G401.6 (cell line): ENCODE measurements around the gene CACNB4.

Experiments used
- FAIRE-seq: peaks from 2 replicates; lab custom pipeline; 2012; peaks lifted over from hg19 to GRCh38; lab: Jason Lieb, UNC

Gene CACNB4

GRCh38 chr2:151975460-151976414, 123.1 kb downstream of the CACNB4 start:
- no peak for FAIRE-seq

- no peak for FAIRE-seq
Observed at GRCh38 chr2:151974988-151975387, 123.9 kb downstream of the CACNB4 start.

- no peak for FAIRE-seq
Observed at GRCh38 chr2:151973901-151974199, 125.0 kb downstream of the CACNB4 start.

- no peak for FAIRE-seq
Observed at GRCh38 chr2:151973013-151973900, 125.6 kb downstream of the CACNB4 start.

GRCh38 chr2:151972241-151973012, 126.4 kb downstream of the CACNB4 start:
- no peak for FAIRE-seq

- FAIRE-seq = no peak
Observed at GRCh38 chr2:151971301-151972051, 127.4 kb downstream of the CACNB4 start.

GRCh38 chr2:151968770-151969470, 129.9 kb downstream of the CACNB4 start:
- FAIRE-seq = no peak

- no peak for FAIRE-seq
Observed at GRCh38 chr2:151967829-151968722, 130.8 kb downstream of the CACNB4 start.

- FAIRE-seq = no peak
Observed at GRCh38 chr2:151965884-151966283, 133.0 kb downstream of the CACNB4 start.

GRCh38 chr2:151961558-151961957, 137.3 kb downstream of the CACNB4 start:
- no peak for FAIRE-seq

GRCh38 chr2:151959238-151959637, 139.6 kb downstream of the CACNB4 start:
- no peak for FAIRE-seq

- FAIRE-seq = no peak
Observed at GRCh38 chr2:151953467-151953866, 145.4 kb downstream of the CACNB4 start.

GRCh38 chr2:151952691-151953456, 146.0 kb downstream of the CACNB4 start:
- FAIRE-seq = no peak

- no peak for FAIRE-seq
Observed at GRCh38 chr2:151947813-151948165, 151.1 kb downstream of the CACNB4 start.

GRCh38 chr2:151946899-151947812, 151.7 kb downstream of the CACNB4 start:
- no peak for FAIRE-seq

- FAIRE-seq = no peak
Observed at GRCh38 chr2:151946250-151946884, 152.5 kb downstream of the CACNB4 start.

GRCh38 chr2:151945602-151946001, 153.2 kb downstream of the CACNB4 start:
- no peak for FAIRE-seq

GRCh38 chr2:151945186-151945585, 153.7 kb downstream of the CACNB4 start:
- FAIRE-seq = no peak
